Measurements from ENCODE around the gene ETNK1.

ETNK1 gene

DNA sequence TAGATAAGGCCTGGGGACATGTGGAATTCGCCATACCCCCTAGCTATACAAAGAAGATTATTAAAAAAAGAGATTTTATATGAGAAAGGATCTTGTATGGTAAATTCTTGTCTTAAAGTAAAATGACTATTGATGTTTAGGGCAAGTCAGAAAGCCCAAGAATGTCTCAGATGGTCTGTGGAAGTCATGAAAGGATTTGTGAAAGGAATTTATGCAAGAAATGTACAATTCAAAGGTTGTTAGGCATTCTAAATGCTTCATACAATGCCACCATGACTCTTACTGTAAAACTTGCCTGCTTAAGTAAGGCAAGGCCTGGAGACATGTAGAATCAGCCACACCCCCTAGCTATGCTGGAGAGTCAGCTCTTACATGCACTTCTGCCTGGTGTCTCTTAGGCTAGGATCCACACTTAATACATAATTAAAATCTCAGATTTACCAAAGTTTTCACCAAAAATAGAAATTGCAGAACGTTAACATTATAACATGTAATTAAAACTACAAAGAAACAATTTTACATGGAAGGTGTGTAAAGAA is 8.9 kb upstream of the ETNK1 start:
- TF ChIP-seq, protein P1, sequence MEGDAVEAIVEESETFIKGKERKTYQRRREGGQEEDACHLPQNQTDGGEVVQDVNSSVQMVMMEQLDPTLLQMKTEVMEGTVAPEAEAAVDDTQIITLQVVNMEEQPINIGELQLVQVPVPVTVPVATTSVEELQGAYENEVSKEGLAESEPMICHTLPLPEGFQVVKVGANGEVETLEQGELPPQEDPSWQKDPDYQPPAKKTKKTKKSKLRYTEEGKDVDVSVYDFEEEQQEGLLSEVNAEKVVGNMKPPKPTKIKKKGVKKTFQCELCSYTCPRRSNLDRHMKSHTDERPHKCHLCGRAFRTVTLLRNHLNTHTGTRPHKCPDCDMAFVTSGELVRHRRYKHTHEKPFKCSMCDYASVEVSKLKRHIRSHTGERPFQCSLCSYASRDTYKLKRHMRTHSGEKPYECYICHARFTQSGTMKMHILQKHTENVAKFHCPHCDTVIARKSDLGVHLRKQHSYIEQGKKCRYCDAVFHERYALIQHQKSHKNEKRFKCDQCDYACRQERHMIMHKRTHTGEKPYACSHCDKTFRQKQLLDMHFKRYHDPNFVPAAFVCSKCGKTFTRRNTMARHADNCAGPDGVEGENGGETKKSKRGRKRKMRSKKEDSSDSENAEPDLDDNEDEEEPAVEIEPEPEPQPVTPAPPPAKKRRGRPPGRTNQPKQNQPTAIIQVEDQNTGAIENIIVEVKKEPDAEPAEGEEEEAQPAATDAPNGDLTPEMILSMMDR (IDR thresholded peaks at IDR 0.05; ENCODE audit: control extremely low read depth, extremely low read depth, low read depth, missing control alignments) = no peak
- DNase-seq (ENCODE audit: extremely low spot score) = no peak
- ChIA-PET POLR2A (no interaction called here), CTCF (interaction anchor here (1.2 kb wide), 1 partner anchor 15 kb away, joined by 3 read pairs; no protein-coding TSS in a partner anchor)

DNA sequence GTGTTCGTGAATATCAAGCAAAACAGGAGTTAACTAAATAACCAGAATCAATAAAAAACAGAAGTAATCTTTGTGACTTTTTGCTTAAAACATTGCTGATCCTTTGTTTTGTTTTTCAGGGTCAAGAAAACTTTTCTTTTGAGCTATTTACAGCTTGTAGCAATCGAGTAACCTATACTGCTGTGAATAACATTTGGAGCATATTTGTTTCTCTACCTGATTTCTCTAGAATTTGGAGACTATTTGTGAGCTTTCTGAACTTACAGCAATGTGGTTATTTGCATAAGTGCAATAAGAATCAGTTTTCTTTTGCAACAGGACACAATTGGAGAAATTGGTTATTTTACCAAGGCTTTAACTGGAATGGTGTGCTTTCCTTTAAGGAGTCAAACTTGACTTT is 7.3 kb upstream of the ETNK1 start:
- POLR2A ChIA-PET = no interaction called here
- no peak for DNase-seq (ENCODE audit: extremely low spot score)
- CTCF ChIA-PET = interaction anchor here (0.8 to 1.6 kb wide), 2 partner anchors 10 to 17 kb away, joined by 3 to 4 read pairs; no protein-coding TSS in a partner anchor
- TF ChIP-seq, protein P1 (IDR thresholded peaks at IDR 0.05; ENCODE audit: control extremely low read depth, extremely low read depth, low read depth, missing control alignments) = no peak

DNA sequence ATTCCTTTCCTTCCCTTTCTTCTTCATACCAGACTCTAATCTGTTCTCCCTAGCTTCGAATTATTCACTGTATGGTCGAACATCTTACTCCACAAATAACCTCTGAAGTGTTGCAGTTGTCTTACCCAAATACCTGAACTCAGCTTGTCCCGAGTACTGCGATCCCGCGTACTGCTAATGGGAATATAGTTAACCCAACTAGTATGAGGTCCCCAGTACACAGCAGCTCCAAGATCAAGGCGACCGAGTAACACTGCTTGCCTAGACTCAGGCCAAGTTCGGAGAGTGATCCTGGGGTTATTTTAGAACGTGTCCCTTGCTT is 462 bp upstream of the ETNK1 start:
- ChIA-PET POLR2A (no interaction called here), CTCF (interaction anchor here (0.8 to 1.7 kb wide), 5 partner anchors 10 to 84 kb away, joined by 3 to 4 read pairs (median 3); no protein-coding TSS in a partner anchor)
- TF ChIP-seq, protein P1 (IDR thresholded peaks at IDR 0.05; ENCODE audit: control extremely low read depth, extremely low read depth, low read depth, missing control alignments) = no peak
- no peak for DNase-seq (ENCODE audit: extremely low spot score)

DNA sequence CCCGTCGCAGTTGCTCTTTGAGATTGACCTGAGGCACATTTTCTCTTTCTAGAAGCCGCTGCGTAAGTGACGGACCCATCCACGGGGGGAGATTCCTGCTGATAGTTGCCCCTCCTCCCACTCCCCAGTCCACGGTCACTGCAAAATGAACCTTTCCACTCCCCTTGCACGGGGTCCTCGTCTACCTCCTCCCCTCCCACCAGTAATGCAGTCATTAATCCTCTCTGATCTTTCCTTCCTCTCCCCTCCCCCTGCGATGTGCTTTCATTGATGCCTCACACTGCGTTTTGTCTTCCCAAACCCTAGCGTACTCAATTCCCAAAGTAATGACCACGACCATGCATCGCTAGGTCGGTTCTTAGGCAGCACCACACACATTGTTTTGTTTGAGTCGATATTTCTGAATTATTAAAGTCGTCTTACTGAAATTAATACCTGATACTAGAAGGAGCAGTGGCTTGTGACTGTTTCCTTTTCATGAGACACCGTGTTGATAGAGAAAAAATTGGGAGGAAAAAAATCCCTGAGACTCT is 857 bp downstream of the ETNK1 start:
- POLR2A ChIA-PET = no interaction called here
- TF ChIP-seq, protein P1 (IDR thresholded peaks at IDR 0.05; ENCODE audit: control extremely low read depth, extremely low read depth, low read depth, missing control alignments) = no peak
- DNase-seq (ENCODE audit: extremely low spot score) = peak; percentile 43
- CTCF ChIA-PET = interaction anchor here (1.7 kb wide), 1 partner anchor 40 kb away, joined by 3 read pairs; no protein-coding TSS in a partner anchor

DNA sequence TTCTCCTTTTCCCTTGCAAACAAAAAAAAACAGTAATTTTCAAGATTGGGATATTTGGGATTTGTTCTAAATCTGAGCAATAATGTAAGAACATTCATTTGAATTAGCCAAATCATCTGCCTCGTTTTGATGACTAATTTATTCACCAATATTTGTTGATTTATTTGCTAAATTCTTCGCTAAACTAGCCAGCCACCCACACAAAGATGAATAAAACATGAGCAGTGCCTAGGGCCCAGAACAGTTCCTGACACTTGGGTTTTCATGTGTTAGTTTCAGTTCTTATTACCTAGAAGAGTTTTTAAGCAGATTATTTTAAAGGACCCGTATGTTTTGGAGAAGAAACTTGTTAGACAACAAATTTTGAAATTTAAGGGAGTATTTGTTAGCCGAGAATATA is 1.4 kb downstream of the ETNK1 start:
- TF ChIP-seq, protein P1 (IDR thresholded peaks at IDR 0.05; ENCODE audit: control extremely low read depth, extremely low read depth, low read depth, missing control alignments) = no peak
- ChIA-PET CTCF (no interaction called here), POLR2A (no interaction called here)
- peak; percentile 46 for DNase-seq (ENCODE audit: extremely low spot score)

DNA sequence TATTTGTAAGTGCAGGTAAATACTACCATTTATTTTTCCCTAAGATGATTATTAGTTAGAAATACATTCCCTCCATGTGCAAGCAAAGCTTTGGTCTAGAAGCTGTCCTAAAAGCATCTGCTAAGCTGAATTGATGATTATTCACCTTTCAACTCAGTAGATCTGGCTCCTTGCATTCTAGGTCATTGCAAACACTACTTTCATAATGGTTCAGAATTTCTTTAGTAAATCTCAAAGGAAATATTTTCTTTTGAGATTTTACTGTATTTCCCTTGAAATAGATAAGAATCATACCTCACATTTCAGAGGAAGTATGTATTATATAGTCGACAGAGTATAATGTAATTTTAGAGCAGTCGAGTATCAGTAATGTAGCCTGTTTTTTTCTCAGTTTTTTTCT is 2.4 kb downstream of the ETNK1 start:
- DNase-seq (ENCODE audit: extremely low spot score) = no peak
- ChIA-PET CTCF (no interaction called here), POLR2A (no interaction called here)

More for the DNA sequence above, 2.4 kb downstream of the ETNK1 start:
- TF ChIP-seq, protein P1 (IDR thresholded peaks at IDR 0.05; ENCODE audit: control extremely low read depth, extremely low read depth, low read depth, missing control alignments) = no peak
